ENCODE results near the gene GALNT18.

GALNT18 gene

GRCh38 chr11:11433960-11434359, 187.8 kb downstream of the GALNT18 start:
- no peaks in the 10 kb centered on the region for H3K27me3 ChIP-seq (ENCODE audit: control insufficient read depth in 2 of 2, insufficient read depth in 2 of 2, low read length in 2 of 2)
- H3K9ac ChIP-seq (ENCODE audit: low read depth in 1 of 2, low read length in 2 of 2): no peak overlapping the region
- no peaks in the 10 kb centered on the region for H3K4me1 ChIP-seq (ENCODE audit: control insufficient read depth in 2 of 2, insufficient read depth in 2 of 2, low read length in 2 of 2)
- H3K9me3 ChIP-seq (ENCODE audit: control insufficient read depth in 2 of 2, low read length in 2 of 2): no peaks in the 10 kb centered on the region
- no peak overlapping the region for H3K4me3 ChIP-seq (ENCODE audit: low read length in 2 of 2)
- no peaks in the 10 kb centered on the region for H3K36me3 ChIP-seq (ENCODE audit: control insufficient read depth in 2 of 2, insufficient read depth in 2 of 2, low read length in 2 of 2)
- no peak overlapping the region for H3K27ac ChIP-seq (ENCODE audit: low read depth in 2 of 2, low read length in 2 of 2)

DNA sequence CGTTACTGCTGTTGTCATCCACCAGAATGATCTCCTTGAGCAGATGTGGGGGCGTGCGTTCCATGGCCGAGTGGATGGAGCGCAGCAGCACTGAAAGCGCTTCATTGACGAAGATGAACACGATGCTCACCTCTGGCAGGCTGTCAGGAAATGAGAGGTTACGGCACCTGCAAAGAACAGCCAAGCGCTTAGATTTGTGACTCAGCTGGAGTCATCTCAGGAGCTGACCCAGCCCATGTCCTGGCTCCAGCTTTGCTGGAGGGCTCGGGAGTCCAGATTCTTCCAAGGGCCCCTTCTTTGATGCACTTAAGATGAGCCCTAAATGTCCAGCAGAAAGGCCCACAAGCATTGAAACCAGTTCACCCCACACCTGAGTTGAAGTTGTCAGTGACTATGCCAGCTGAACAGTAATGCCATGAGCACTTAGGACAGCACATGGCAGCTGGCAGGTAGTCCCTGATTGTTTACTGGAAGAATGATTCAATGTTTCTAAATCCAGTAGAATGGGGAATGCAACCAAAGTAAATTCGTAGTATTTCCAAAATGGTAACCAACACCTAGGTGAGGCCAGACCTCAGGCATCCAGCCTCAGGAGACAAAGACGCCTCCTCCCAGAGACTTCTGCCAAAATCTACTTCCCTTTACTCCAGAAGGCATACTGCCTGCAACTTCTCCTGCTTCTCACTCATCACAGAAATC, 189.0 kb downstream of the GALNT18 start:
- Histone ChIP-seq H3K4me3 (ENCODE audit: low read length in 2 of 2) (no peak overlapping the region), H3K36me3 (ENCODE audit: control insufficient read depth in 2 of 2, insufficient read depth in 2 of 2, low read length in 2 of 2) (no peaks in the 10 kb centered on the region), H3K27me3 (ENCODE audit: control insufficient read depth in 2 of 2, insufficient read depth in 2 of 2, low read length in 2 of 2) (no peaks in the 10 kb centered on the region), H3K9ac (ENCODE audit: low read depth in 1 of 2, low read length in 2 of 2) (no peak overlapping the region), H3K9me3 (ENCODE audit: control insufficient read depth in 2 of 2, low read length in 2 of 2) (no peaks in the 10 kb centered on the region), H3K4me1 (ENCODE audit: control insufficient read depth in 2 of 2, insufficient read depth in 2 of 2, low read length in 2 of 2) (no peaks in the 10 kb centered on the region), H3K27ac (ENCODE audit: low read depth in 2 of 2, low read length in 2 of 2) (no peak overlapping the region)

DNA sequence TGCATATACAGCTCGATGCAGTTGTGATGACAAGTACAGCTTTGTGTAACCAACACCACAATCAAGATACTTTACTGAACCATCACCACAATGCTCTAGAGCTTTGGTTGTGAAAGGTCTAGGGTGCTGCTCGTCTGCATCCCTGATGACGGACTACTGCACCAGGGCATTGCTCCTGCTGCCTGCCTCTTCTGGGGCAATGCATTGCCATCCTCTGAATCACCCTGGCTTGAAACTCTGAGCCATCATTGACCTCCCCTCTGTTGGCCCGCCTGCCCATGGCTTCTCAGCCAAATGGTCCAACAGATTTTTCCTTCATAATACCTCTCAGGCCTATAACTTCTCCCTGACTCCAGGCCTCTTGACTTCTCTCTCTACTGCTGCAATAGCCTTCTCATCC, 191.4 kb downstream of the GALNT18 start:
- Histone ChIP-seq H3K4me1 (ENCODE audit: control insufficient read depth in 2 of 2, insufficient read depth in 2 of 2, low read length in 2 of 2) (no peaks in the 10 kb centered on the region), H3K27ac (ENCODE audit: low read depth in 2 of 2, low read length in 2 of 2) (no peak overlapping the region), H3K4me3 (ENCODE audit: low read length in 2 of 2) (no peak overlapping the region), H3K9ac (ENCODE audit: low read depth in 1 of 2, low read length in 2 of 2) (no peak overlapping the region), H3K9me3 (ENCODE audit: control insufficient read depth in 2 of 2, low read length in 2 of 2) (no peaks in the 10 kb centered on the region), H3K36me3 (ENCODE audit: control insufficient read depth in 2 of 2, insufficient read depth in 2 of 2, low read length in 2 of 2) (no peaks in the 10 kb centered on the region), H3K27me3 (ENCODE audit: control insufficient read depth in 2 of 2, insufficient read depth in 2 of 2, low read length in 2 of 2) (no peaks in the 10 kb centered on the region)

- no peaks in the 10 kb centered on the region for H3K36me3 ChIP-seq (ENCODE audit: control insufficient read depth in 2 of 2, insufficient read depth in 2 of 2, low read length in 2 of 2)
- no peak overlapping the region for H3K27ac ChIP-seq (ENCODE audit: low read depth in 2 of 2, low read length in 2 of 2)
- no peaks in the 10 kb centered on the region for H3K9me3 ChIP-seq (ENCODE audit: control insufficient read depth in 2 of 2, low read length in 2 of 2)
- no peaks in the 10 kb centered on the region for H3K27me3 ChIP-seq (ENCODE audit: control insufficient read depth in 2 of 2, insufficient read depth in 2 of 2, low read length in 2 of 2)
- no peaks in the 10 kb centered on the region for H3K4me1 ChIP-seq (ENCODE audit: control insufficient read depth in 2 of 2, insufficient read depth in 2 of 2, low read length in 2 of 2)
- no peak overlapping the region for H3K9ac ChIP-seq (ENCODE audit: low read depth in 1 of 2, low read length in 2 of 2)
- H3K4me3 ChIP-seq (ENCODE audit: low read length in 2 of 2): no peak overlapping the region
These were observed 193.1 kb downstream of the GALNT18 start for GRCh38 chr11:11428714-11429113.

DNA sequence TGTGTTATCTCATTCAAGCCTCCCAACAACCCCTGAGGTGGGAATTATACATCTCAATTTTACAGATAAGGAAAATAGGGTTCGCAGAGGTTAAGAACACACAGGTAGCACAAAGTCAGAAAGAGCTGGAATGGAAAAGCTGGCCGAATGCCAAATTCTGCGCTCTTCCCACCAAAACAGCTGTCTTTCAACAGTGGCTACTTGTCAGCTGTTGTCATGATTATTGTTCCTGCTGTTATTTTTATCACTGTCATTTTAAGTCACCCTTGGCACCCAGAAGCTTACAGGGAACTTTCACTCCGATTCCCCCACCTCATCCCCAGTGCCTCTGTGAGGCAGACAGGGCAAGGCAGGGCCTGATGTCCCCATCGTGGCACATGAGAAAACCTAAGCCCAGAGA, 194.3 kb downstream of the GALNT18 start:
- peak overlapping the region in 1 of 2 donors; percentile 16 for H3K27ac ChIP-seq (ENCODE audit: low read depth in 2 of 2, low read length in 2 of 2)
- no peaks in the 10 kb centered on the region for H3K4me1 ChIP-seq (ENCODE audit: control insufficient read depth in 2 of 2, insufficient read depth in 2 of 2, low read length in 2 of 2)
- H3K9ac ChIP-seq (ENCODE audit: low read depth in 1 of 2, low read length in 2 of 2): no peak overlapping the region
- H3K36me3 ChIP-seq (ENCODE audit: control insufficient read depth in 2 of 2, insufficient read depth in 2 of 2, low read length in 2 of 2): no peaks in the 10 kb centered on the region
- H3K4me3 ChIP-seq (ENCODE audit: low read length in 2 of 2): no peak overlapping the region
- H3K9me3 ChIP-seq (ENCODE audit: control insufficient read depth in 2 of 2, low read length in 2 of 2): no peaks in the 10 kb centered on the region
- no peaks in the 10 kb centered on the region for H3K27me3 ChIP-seq (ENCODE audit: control insufficient read depth in 2 of 2, insufficient read depth in 2 of 2, low read length in 2 of 2)

GRCh38 chr11:11427140-11427539, 194.7 kb downstream of the GALNT18 start:
- Histone ChIP-seq H3K9ac (ENCODE audit: low read depth in 1 of 2, low read length in 2 of 2) (no peak overlapping the region), H3K36me3 (ENCODE audit: control insufficient read depth in 2 of 2, insufficient read depth in 2 of 2, low read length in 2 of 2) (no peaks in the 10 kb centered on the region), H3K9me3 (ENCODE audit: control insufficient read depth in 2 of 2, low read length in 2 of 2) (no peaks in the 10 kb centered on the region), H3K4me3 (ENCODE audit: low read length in 2 of 2) (no peak overlapping the region), H3K27ac (ENCODE audit: low read depth in 2 of 2, low read length in 2 of 2) (peak overlapping the region in 1 of 2 donors; percentile 16), H3K27me3 (ENCODE audit: control insufficient read depth in 2 of 2, insufficient read depth in 2 of 2, low read length in 2 of 2) (no peaks in the 10 kb centered on the region), H3K4me1 (ENCODE audit: control insufficient read depth in 2 of 2, insufficient read depth in 2 of 2, low read length in 2 of 2) (peaks cover 0 to 2% of the 10 kb centered on the region in 2 donors)

DNA sequence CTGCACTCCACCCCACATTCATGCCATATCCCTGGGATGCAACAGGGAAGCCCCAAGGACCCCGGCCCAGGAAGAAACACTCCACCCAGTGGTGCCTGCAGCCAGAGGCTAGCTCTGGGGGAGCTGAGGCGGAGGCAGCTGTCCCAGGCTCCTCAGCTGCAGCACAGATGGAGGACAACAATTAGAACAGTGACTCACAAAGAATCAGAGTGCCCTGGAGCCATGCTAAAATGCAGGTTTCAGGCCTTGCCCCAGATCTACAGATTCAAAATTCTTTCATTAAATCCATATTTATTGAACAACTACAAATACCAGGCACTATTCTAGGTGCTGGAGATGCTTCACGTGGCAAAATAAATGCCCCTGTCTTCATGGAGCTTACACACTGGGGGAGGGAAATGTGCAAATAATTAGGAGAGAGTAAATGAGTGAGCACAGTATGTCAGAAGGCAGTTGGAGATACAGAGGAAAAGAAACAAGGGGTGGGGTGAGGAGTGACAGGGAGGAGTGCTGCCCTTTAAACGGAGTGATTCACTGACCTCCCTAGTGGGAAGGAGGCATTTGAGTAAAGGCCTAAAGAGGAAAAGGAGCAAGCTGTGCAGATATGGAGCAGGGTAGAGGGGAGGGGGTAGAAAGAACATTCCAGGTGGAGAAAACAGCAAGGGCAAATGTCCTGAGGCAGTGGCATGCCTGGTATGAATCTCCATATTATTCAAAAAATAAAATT, 195.4 kb downstream of the GALNT18 start:
- no peak overlapping the region for H3K9ac ChIP-seq (ENCODE audit: low read depth in 1 of 2, low read length in 2 of 2)
- H3K9me3 ChIP-seq (ENCODE audit: control insufficient read depth in 2 of 2, low read length in 2 of 2): no peaks in the 10 kb centered on the region
- H3K36me3 ChIP-seq (ENCODE audit: control insufficient read depth in 2 of 2, insufficient read depth in 2 of 2, low read length in 2 of 2): no peaks in the 10 kb centered on the region
- H3K4me3 ChIP-seq (ENCODE audit: low read length in 2 of 2): no peak overlapping the region
- H3K4me1 ChIP-seq (ENCODE audit: control insufficient read depth in 2 of 2, insufficient read depth in 2 of 2, low read length in 2 of 2): peaks cover 0 to 3% of the 10 kb centered on the region in 2 donors
- H3K27ac ChIP-seq (ENCODE audit: low read depth in 2 of 2, low read length in 2 of 2): no peak overlapping the region
- no peaks in the 10 kb centered on the region for H3K27me3 ChIP-seq (ENCODE audit: control insufficient read depth in 2 of 2, insufficient read depth in 2 of 2, low read length in 2 of 2)

- no peak overlapping the region for H3K4me3 ChIP-seq (ENCODE audit: low read length in 2 of 2)
These were observed 196.0 kb downstream of the GALNT18 start for GRCh38 chr11:11425806-11426205.

DNA sequence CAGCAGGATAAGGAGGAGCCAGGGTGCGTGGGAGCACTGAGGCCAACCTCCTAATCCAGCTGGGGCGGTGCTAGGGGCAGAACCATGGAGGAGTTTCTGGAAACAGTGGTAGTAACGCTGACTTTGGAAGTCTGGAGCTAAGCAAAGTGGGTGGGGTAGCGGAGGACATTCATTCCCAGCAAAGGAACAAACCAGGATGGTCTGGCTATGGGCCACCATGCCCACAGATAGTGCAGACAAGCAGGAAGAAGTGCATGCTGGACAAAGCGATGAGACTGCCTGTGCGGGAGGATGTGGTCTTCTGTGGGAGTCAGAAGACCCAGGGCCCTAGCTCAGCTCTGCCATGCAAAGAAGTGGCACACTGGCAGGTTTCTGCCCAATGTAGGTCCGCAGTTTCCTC, 197.1 kb downstream of the GALNT18 start:
- no peak overlapping the region for H3K27ac ChIP-seq (ENCODE audit: low read depth in 2 of 2, low read length in 2 of 2)
- H3K9ac ChIP-seq (ENCODE audit: low read depth in 1 of 2, low read length in 2 of 2): no peak overlapping the region
- no peaks in the 10 kb centered on the region for H3K36me3 ChIP-seq (ENCODE audit: control insufficient read depth in 2 of 2, insufficient read depth in 2 of 2, low read length in 2 of 2)
- H3K4me1 ChIP-seq (ENCODE audit: control insufficient read depth in 2 of 2, insufficient read depth in 2 of 2, low read length in 2 of 2): peaks cover 0 to 3% of the 10 kb centered on the region in 2 donors
- H3K4me3 ChIP-seq (ENCODE audit: low read length in 2 of 2): no peak overlapping the region
- H3K9me3 ChIP-seq (ENCODE audit: control insufficient read depth in 2 of 2, low read length in 2 of 2): no peaks in the 10 kb centered on the region
- H3K27me3 ChIP-seq (ENCODE audit: control insufficient read depth in 2 of 2, insufficient read depth in 2 of 2, low read length in 2 of 2): no peaks in the 10 kb centered on the region

More at GRCh38 chr11:11425806-11426205, 196.0 kb downstream of the GALNT18 start:
- Histone ChIP-seq H3K9ac (ENCODE audit: low read depth in 1 of 2, low read length in 2 of 2) (no peak overlapping the region), H3K27me3 (ENCODE audit: control insufficient read depth in 2 of 2, insufficient read depth in 2 of 2, low read length in 2 of 2) (no peaks in the 10 kb centered on the region), H3K36me3 (ENCODE audit: control insufficient read depth in 2 of 2, insufficient read depth in 2 of 2, low read length in 2 of 2) (no peaks in the 10 kb centered on the region), H3K9me3 (ENCODE audit: control insufficient read depth in 2 of 2, low read length in 2 of 2) (no peaks in the 10 kb centered on the region), H3K27ac (ENCODE audit: low read depth in 2 of 2, low read length in 2 of 2) (no peak overlapping the region), H3K4me1 (ENCODE audit: control insufficient read depth in 2 of 2, insufficient read depth in 2 of 2, low read length in 2 of 2) (peaks cover 0 to 3% of the 10 kb centered on the region in 2 donors)

GRCh38 chr11:11422411-11423128, 199.2 kb downstream of the GALNT18 start:
- Histone ChIP-seq H3K9ac (ENCODE audit: low read depth in 1 of 2, low read length in 2 of 2) (no peak overlapping the region), H3K4me1 (ENCODE audit: control insufficient read depth in 2 of 2, insufficient read depth in 2 of 2, low read length in 2 of 2) (peaks cover 0 to 3% of the 10 kb centered on the region in 2 donors), H3K9me3 (ENCODE audit: control insufficient read depth in 2 of 2, low read length in 2 of 2) (no peaks in the 10 kb centered on the region), H3K4me3 (ENCODE audit: low read length in 2 of 2) (no peak overlapping the region), H3K27ac (ENCODE audit: low read depth in 2 of 2, low read length in 2 of 2) (no peak overlapping the region), H3K36me3 (ENCODE audit: control insufficient read depth in 2 of 2, insufficient read depth in 2 of 2, low read length in 2 of 2) (no peaks in the 10 kb centered on the region), H3K27me3 (ENCODE audit: control insufficient read depth in 2 of 2, insufficient read depth in 2 of 2, low read length in 2 of 2) (no peaks in the 10 kb centered on the region)

All from mucosa of rectum (tissue), 2 donors.